ENCODE measurements around the gene FAM53A. TPM values are rescaled to one million over a fixed set of nuclear protein-coding genes. Genes with fewer than 3 reads are reported as not detected.

Gene FAM53A
- polyA plus RNA-seq, 2 of the 4 experiments (the other 2 are of a cell fraction): 0.87 to 1.2 TPM

GRCh38 chr4:1611501-1611870 lies 72.6 kb downstream of the FAM53A start:
- TF ChIP-seq MAFK (IDR thresholded peaks at IDR 0.05; ENCODE audit: partially characterized antibody) (no peak), HOXB5 (CRISPR knock-in tag; IDR thresholded peaks at IDR 0.05) (no peak)
- no peak; a peak in 1 of 6 replicates for ATAC-seq
- no peak overlapping the region for H3K4me2 ChIP-seq
- CTCF ChIA-PET: interaction anchor here (1.2 kb wide), 1 partner anchor 18 kb away, joined by 3 read pairs; no protein-coding TSS in a partner anchor
- POLR2A ChIA-PET: no interaction called here
- DNase-seq (ENCODE audit: low read depth in 1 of 2, low spot score in 1 of 2): no peak
- no peaks in the 10 kb centered on the region for H3K4me1 ChIP-seq
- no peak overlapping the region for H3K4me3 ChIP-seq
- WGBS (ENCODE audit: missing lambda C conversion rate): 20% methylated on average over 1 of the region's 9 CpGs
- no peaks in the 10 kb centered on the region for H3K9me3 ChIP-seq
- no peak for FAIRE-seq
- no peak overlapping the region for H3K27ac ChIP-seq

- Histone ChIP-seq H3K4me1 (no peaks in the 10 kb centered on the region), H3K27ac (no peak overlapping the region), H3K9me3 (no peaks in the 10 kb centered on the region), H3K4me2 (no peak overlapping the region), H3K4me3 (no peak overlapping the region)
- no peak for FAIRE-seq
- ChIA-PET CTCF (interaction anchor here (1.2 kb wide), 1 partner anchor 19 kb away, joined by 3 read pairs; no protein-coding TSS in a partner anchor), POLR2A (no interaction called here)
- no peak; a peak in 2 of 6 replicates for ATAC-seq
- TF ChIP-seq CHD2 (IDR thresholded peaks at IDR 0.05; ENCODE audit: low read length, partially characterized antibody) (no peak), RCOR1 (IDR thresholded peaks at IDR 0.05; ENCODE audit: low read depth, low read length) (no peak), EHF (CRISPR knock-in tag; IDR thresholded peaks at IDR 0.05) (no peak), FOXS1 (CRISPR knock-in tag; IDR thresholded peaks at IDR 0.05) (no peak), ZFP36 (IDR thresholded peaks at IDR 0.05; ENCODE audit: borderline replicate concordance, partially characterized antibody) (no peak), NFE2L2 (conservative IDR thresholded peaks at IDR 0.05; ENCODE audit: low read length) (no peak), PHF8 (IDR thresholded peaks at IDR 0.05; ENCODE audit: borderline replicate concordance, low read depth) (no peak), CBX8 (IDR thresholded peaks at IDR 0.05) (no peak), CHD4 (IDR thresholded peaks at IDR 0.05; ENCODE audit: borderline replicate concordance) (no peak), ELK1 (IDR thresholded peaks at IDR 0.05; ENCODE audit: low read depth, low read length) (no peak), MAZ (IDR thresholded peaks at IDR 0.05; ENCODE audit: borderline replicate concordance, low read depth, low read length) (no peak), BHLHE40 (IDR thresholded peaks at IDR 0.05; ENCODE audit: low read depth, low read length) (no peak), RFX5 (IDR thresholded peaks at IDR 0.05) (no peak), POLR2AphosphoS2 (conservative IDR thresholded peaks at IDR 0.05; ENCODE audit: low read length) (no peak), HMGXB4 (CRISPR knock-in tag; IDR thresholded peaks at IDR 0.05; ENCODE audit: borderline replicate concordance) (no peak), POLR2A (IDR thresholded peaks at IDR 0.05; ENCODE audit: low read length) (no peak), TP53 (CRISPR knock-in tag; IDR thresholded peaks at IDR 0.05) (no peak)
- 39% methylated on average over 4 of the region's 21 CpGs for WGBS (ENCODE audit: missing lambda C conversion rate)
- no peak for DNase-seq (ENCODE audit: low read depth in 1 of 2, low spot score in 1 of 2)
These were observed 73.2 kb downstream of the FAM53A start for GRCh38 chr4:1610791-1611500.

- Histone ChIP-seq H3K4me3 (no peak overlapping the region), H3K27ac (no peak overlapping the region), H3K4me2 (no peak overlapping the region), H3K4me1 (no peaks in the 10 kb centered on the region), H3K9me3 (no peaks in the 10 kb centered on the region)
- TF ChIP-seq PHF8 (IDR thresholded peaks at IDR 0.05; ENCODE audit: borderline replicate concordance, low read depth) (no peak), CBX8 (IDR thresholded peaks at IDR 0.05) (no peak), TFCP2L1 (CRISPR knock-in tag; IDR thresholded peaks at IDR 0.05) (no peak), GATA3 (IDR thresholded peaks at IDR 0.05; ENCODE audit: borderline replicate concordance) (no peak)
- POLR2A ChIA-PET: no interaction called here
- FAIRE-seq (no peak), ATAC-seq (no peak), DNase-seq (ENCODE audit: low read depth in 1 of 2, low spot score in 1 of 2) (no peak)
- CTCF ChIA-PET: interaction anchor here (1.0 kb wide), 2 partner anchors 19 to 61 kb away, joined by 3 read pairs; no protein-coding TSS in a partner anchor
- whole genome bisulfite sequencing (ENCODE audit: missing lambda C conversion rate): 76% methylated on average over 12 of the region's 27 CpGs
These were observed 74.0 kb downstream of the FAM53A start for GRCh38 chr4:1609901-1610790.

Data from A549 (cell line).